ENCODE results near the gene TEX29. TPM values are rescaled to one million over a fixed set of nuclear protein-coding genes. Genes with fewer than 3 reads are reported as not detected.

The TEX29 gene
- total RNA-seq, 2 donors from 2014 or later, result not detected

GRCh38 chr13:111363121-111363520 is 42.7 kb downstream of the TEX29 start:
- DNase-seq (ENCODE audit: low spot score), result no peak
- no peaks in the 10 kb centered on the region for H3K9me3 ChIP-seq
- TF ChIP-seq CTCF (IDR thresholded peaks at IDR 0.05), result no peak
- H3K27ac ChIP-seq, result no peak overlapping the region
- H3K4me3 ChIP-seq, result no peak overlapping the region
- no peaks in the 10 kb centered on the region for H3K27me3 ChIP-seq
- H3K4me1 ChIP-seq, result no peaks in the 10 kb centered on the region
- no peaks in the 10 kb centered on the region for H3K36me3 ChIP-seq

GRCh38 chr13:111363591-111363990 is 43.1 kb downstream of the TEX29 start:
- H3K9me3 ChIP-seq, result no peaks in the 10 kb centered on the region
- H3K4me3 ChIP-seq, result no peak overlapping the region
- H3K27ac ChIP-seq, result no peak overlapping the region
- H3K27me3 ChIP-seq, result no peaks in the 10 kb centered on the region
- no peak for TF ChIP-seq CTCF (IDR thresholded peaks at IDR 0.05)
- no peaks in the 10 kb centered on the region for H3K4me1 ChIP-seq
- DNase-seq (ENCODE audit: low spot score), result no peak
- H3K36me3 ChIP-seq, result no peaks in the 10 kb centered on the region

GRCh38 chr13:111365149-111366005 is 44.9 kb downstream of the TEX29 start:
- TF ChIP-seq CTCF (IDR thresholded peaks at IDR 0.05), result no peak
- DNase-seq (ENCODE audit: low spot score), result no peak
- H3K27ac ChIP-seq, result no peak overlapping the region
- H3K36me3 ChIP-seq, result no peaks in the 10 kb centered on the region
- no peaks in the 10 kb centered on the region for H3K9me3 ChIP-seq
- H3K27me3 ChIP-seq, result no peaks in the 10 kb centered on the region
- no peaks in the 10 kb centered on the region for H3K4me1 ChIP-seq
- H3K4me3 ChIP-seq, result no peak overlapping the region

GRCh38 chr13:111367340-111367739 is 46.9 kb downstream of the TEX29 start:
- no peak for TF ChIP-seq CTCF (IDR thresholded peaks at IDR 0.05)
- H3K36me3 ChIP-seq, result no peaks in the 10 kb centered on the region
- H3K9me3 ChIP-seq, result no peaks in the 10 kb centered on the region
- DNase-seq (ENCODE audit: low spot score), result no peak
- no peaks in the 10 kb centered on the region for H3K4me1 ChIP-seq
- H3K27ac ChIP-seq, result no peak overlapping the region
- no peaks in the 10 kb centered on the region for H3K27me3 ChIP-seq
- no peak overlapping the region for H3K4me3 ChIP-seq

- Histone ChIP-seq H3K9me3 (no peaks in the 10 kb centered on the region), H3K36me3 (no peaks in the 10 kb centered on the region), H3K27ac (no peak overlapping the region), H3K4me1 (no peaks in the 10 kb centered on the region), H3K4me3 (no peak overlapping the region), H3K27me3 (no peaks in the 10 kb centered on the region)
- DNase-seq (ENCODE audit: low spot score), result peak; percentile 34
- no peak for TF ChIP-seq CTCF (IDR thresholded peaks at IDR 0.05)
Measured at GRCh38 chr13:111368091-111368490, 47.6 kb downstream of the TEX29 start.

GRCh38 chr13:111370147-111370546 is 49.7 kb downstream of the TEX29 start:
- H3K9me3 ChIP-seq, result no peaks in the 10 kb centered on the region
- H3K27ac ChIP-seq, result no peak overlapping the region
- H3K4me1 ChIP-seq, result no peaks in the 10 kb centered on the region
- no peaks in the 10 kb centered on the region for H3K36me3 ChIP-seq
- H3K27me3 ChIP-seq, result no peaks in the 10 kb centered on the region
- no peak for DNase-seq (ENCODE audit: low spot score)
- no peak for TF ChIP-seq CTCF (IDR thresholded peaks at IDR 0.05)
- H3K4me3 ChIP-seq, result no peak overlapping the region

Data from right atrium auricular region (tissue), 2 donors.